Measurements from ENCODE around the gene LMNA. TPM values are rescaled to one million over a fixed set of nuclear protein-coding genes. Genes with fewer than 3 reads are reported as not detected.

Gene LMNA
- polyA plus RNA-seq, 1 of the 3 experiments (the other 2 are of a cell fraction): 983 TPM

GRCh38 chr1:156108057-156108456, 6.5 kb upstream of the LMNA start (continued):
- TF ChIP-seq GABPA (IDR thresholded peaks at IDR 0.05; ENCODE audit: low read depth) (no peak), EP300 (IDR thresholded peaks at IDR 0.05; ENCODE audit: borderline replicate concordance in 1 of 2, low read depth in 1 of 2, low read length in 1 of 2) (no peak), JUND (IDR thresholded peaks at IDR 0.05) (no peak), RCOR1 (IDR thresholded peaks at IDR 0.05; ENCODE audit: low read length) (no peak), TAF1 (IDR thresholded peaks at IDR 0.05; ENCODE audit: borderline replicate concordance, low read depth, low read length) (no peak), NFIC (IDR thresholded peaks at IDR 0.05; ENCODE audit: borderline replicate concordance) (no peak), IRF3 (IDR thresholded peaks at IDR 0.05; ENCODE audit: low read depth, low read length) (no peak), TCF12 (IDR thresholded peaks at IDR 0.05) (no peak)

- Histone ChIP-seq H3K9me3 (no peaks in the 10 kb centered on the region), H3K9ac (no peak overlapping the region), H3K27ac (ENCODE audit: low read depth in 2 of 2, low read length in 1 of 2) (peak overlapping the region in 1 of 2 experiments; percentile 22; a peak in 1 of 4 replicates), H3K4me2 (no peak overlapping the region), H4K20me1 (ENCODE audit: insufficient read depth) (no peaks in the 10 kb centered on the region), H3K36me3 (replicated peaks in 1 of 2; ENCODE audit: control insufficient read depth in 1 of 2, insufficient read depth in 2 of 2, low read length in 1 of 2) (no peaks in the 10 kb centered on the region), H3K27me3 (ENCODE audit: insufficient read depth) (no peaks in the 10 kb centered on the region), H3K79me2 (ENCODE audit: insufficient read depth) (peaks cover 28% of the 10 kb centered on the region), H3K9me2 (no peaks in the 10 kb centered on the region), H3K4me3 (ENCODE audit: low read depth in 2 of 2, low read length in 1 of 2) (no peak overlapping the region), H3F3A (replicated peaks; ENCODE audit: insufficient read depth) (peaks cover 42% of the 10 kb centered on the region), H3K4me1 (ENCODE audit: control insufficient read depth in 1 of 2, insufficient read depth in 2 of 2, low read depth in 1 of 2, low read length in 1 of 2) (peaks cover 42 to 54% of the 10 kb centered on the region in 2 experiments), H2AFZ (ENCODE audit: low read depth) (no peak overlapping the region)
- ChIA-PET CTCF (interaction anchor here (0.8 to 29.6 kb wide), 4 partner anchors 12 to 151 kb away, joined by 3 to 1559 read pairs (median 36); partner anchors contain the start of gene LMNA), POLR2A (no interaction called here)
- TF ChIP-seq CTCF (IDR thresholded peaks at IDR 0.05) (no peak), MAX (IDR thresholded peaks at IDR 0.05; ENCODE audit: low read depth) (no peak), MXI1 (IDR thresholded peaks at IDR 0.05; ENCODE audit: low read depth, low read length) (no peak), YY1 (IDR thresholded peaks at IDR 0.05; ENCODE audit: low read depth) (no peak)
- no peak for DNase-seq
- 97% methylated on average over 6 of the region's 6 CpGs for WGBS (ENCODE audit: low lambda C conversion rate)
Measured at GRCh38 chr1:156108664-156109241, 5.8 kb upstream of the LMNA start.

GRCh38 chr1:156110252-156110651, 4.3 kb upstream of the LMNA start:
- peaks cover 23% of the 10 kb centered on the region for H3K79me2 ChIP-seq (ENCODE audit: insufficient read depth)
- H3K9ac ChIP-seq: no peak overlapping the region
- H3K4me1 ChIP-seq (ENCODE audit: control insufficient read depth in 1 of 2, insufficient read depth in 2 of 2, low read depth in 1 of 2, low read length in 1 of 2): peaks cover 28 to 45% of the 10 kb centered on the region in 2 experiments; a peak in 3 of 4 replicates
- H3F3A ChIP-seq (replicated peaks; ENCODE audit: insufficient read depth): peaks cover 48% of the 10 kb centered on the region
- peaks cover 7% of the 10 kb centered on the region for H4K20me1 ChIP-seq (ENCODE audit: insufficient read depth)
- H3K27ac ChIP-seq (ENCODE audit: low read depth in 2 of 2, low read length in 1 of 2): no peak overlapping the region
- 88% methylated on average over 2 of the region's 2 CpGs for WGBS (ENCODE audit: low lambda C conversion rate)
- no peak for DNase-seq
- H3K9me2 ChIP-seq: no peaks in the 10 kb centered on the region
- CTCF ChIA-PET: interaction anchor here (1.3 to 29.6 kb wide), 3 partner anchors 14 to 21 kb away, joined by 4 to 1559 read pairs (median 69); partner anchors contain the start of gene LMNA
- TF ChIP-seq PBX3 (IDR thresholded peaks at IDR 0.05): no peak
- no peak overlapping the region for H2AFZ ChIP-seq (ENCODE audit: low read depth)
- no peak overlapping the region for H3K4me2 ChIP-seq
- H3K9me3 ChIP-seq: no peaks in the 10 kb centered on the region
- no peaks in the 10 kb centered on the region for H3K27me3 ChIP-seq (ENCODE audit: insufficient read depth)
- peaks cover 0 to 5% of the 10 kb centered on the region in 2 experiments for H3K36me3 ChIP-seq (replicated peaks in 1 of 2; ENCODE audit: control insufficient read depth in 1 of 2, insufficient read depth in 2 of 2, low read length in 1 of 2)
- POLR2A ChIA-PET: no interaction called here
- no peak overlapping the region for H3K4me3 ChIP-seq (ENCODE audit: low read depth in 2 of 2, low read length in 1 of 2)

All from SK-N-SH (cell line).